Astrocyte (in vitro differentiated cells and primary cell): ENCODE results near the gene OBI1. TPM values are rescaled to one million over a fixed set of nuclear protein-coding genes. Genes with fewer than 3 reads are reported as not detected.

Experiments used
- DNase-seq: peaks from one replicate; pipeline ENCODE4 v3.0.0-alpha.2; 2010; ENCODE audit warnings: low read depth
- FAIRE-seq: peaks from 2 replicates; lab custom pipeline; 2011; peaks lifted over from hg19 to GRCh38; lab: Jason Lieb, UNC
- H2AFZ ChIP-seq: 2 replicates; pipeline ENCODE4 v1.6.0; 2012; ENCODE audit warnings: low read depth, low read length, inconsistent platforms
- H3K27ac ChIP-seq: 2 replicates; pipeline ENCODE4 v1.5.1; 2011; ENCODE audit warnings: low read depth, low read length, inconsistent platforms
- H3K27me3 ChIP-seq: 2 replicates; pipeline ENCODE4 v1.6.0; 2011; ENCODE audit warnings: low read length, inconsistent platforms; ENCODE audit not compliant: insufficient read depth
- H3K36me3 ChIP-seq: 2 replicates; pipeline ENCODE4 v1.5.1; 2011; ENCODE audit warnings: low read length, inconsistent platforms; ENCODE audit not compliant: insufficient read depth
- H3K4me1 ChIP-seq: 2 replicates; pipeline ENCODE4 v1.5.1; 2011; ENCODE audit warnings: low read length, inconsistent platforms; ENCODE audit not compliant: insufficient read depth
- H3K4me2 ChIP-seq: 2 replicates; pipeline ENCODE4 v1.6.0; 2012; ENCODE audit warnings: low read length, inconsistent platforms
- H3K4me3 ChIP-seq: 2 replicates; pipeline ENCODE4 v1.5.1; 2011; ENCODE audit warnings: low read depth, mild to moderate bottlenecking, low read length, inconsistent platforms; ENCODE audit not compliant: insufficient read depth
- H3K79me2 ChIP-seq: 2 replicates; pipeline ENCODE4 v1.6.0; 2012; ENCODE audit warnings: mild to moderate bottlenecking, low read length, inconsistent platforms; ENCODE audit not compliant: insufficient read depth
- H3K9ac ChIP-seq: 2 replicates; pipeline ENCODE4 v1.6.0; 2012; ENCODE audit warnings: mild to moderate bottlenecking, low read length, inconsistent platforms
- H3K9me3 ChIP-seq: 2 replicates; pipeline ENCODE4 v1.5.1; 2012; ENCODE audit warnings: low read depth, mild to moderate bottlenecking, low read length, inconsistent platforms; ENCODE audit not compliant: insufficient read depth
- H4K20me1 ChIP-seq: 2 replicates; pipeline ENCODE4 v1.6.0; 2012; ENCODE audit warnings: low read length, inconsistent platforms; ENCODE audit not compliant: insufficient read depth
- H3K27ac Mint-ChIP-seq: one replicate; pipeline ENCODE4 v1.8.0; 2021; ENCODE audit warnings: mild to moderate bottlenecking, mixed read lengths; ENCODE audit not compliant: unreplicated experiment
- H3K27me3 Mint-ChIP-seq: one replicate; pipeline ENCODE4 v1.8.0; 2021; ENCODE audit warnings: low read depth, mixed read lengths; ENCODE audit not compliant: unreplicated experiment
- H3K36me3 Mint-ChIP-seq: one replicate; pipeline ENCODE4 v1.8.0; 2021; ENCODE audit warnings: low read depth, mixed read lengths; ENCODE audit not compliant: unreplicated experiment
- H3K4me1 Mint-ChIP-seq: one replicate; pipeline ENCODE4 v1.8.0; 2021; ENCODE audit warnings: low read depth, mixed read lengths; ENCODE audit not compliant: unreplicated experiment
- H3K4me3 Mint-ChIP-seq: one replicate; pipeline ENCODE4 v1.8.0; 2021; ENCODE audit warnings: mild to moderate bottlenecking, moderate library complexity, mixed read lengths; ENCODE audit not compliant: unreplicated experiment
- H3K9me3 Mint-ChIP-seq: one replicate; pipeline ENCODE4 v1.8.0; 2021; ENCODE audit warnings: mild to moderate bottlenecking, mixed read lengths; ENCODE audit not compliant: unreplicated experiment
- CTCF ChIP-seq: IDR thresholded peaks from 2 replicates; pipeline ENCODE4 v1.5.1; 2011; ENCODE audit warnings: low read depth, mild to moderate bottlenecking, inconsistent platforms, low read length, moderate library complexity; ENCODE audit not compliant: insufficient read depth
- EZH2 ChIP-seq: IDR thresholded peaks from 2 replicates; pipeline ENCODE4 v1.6.1; 2012; ENCODE audit warnings: mild to moderate bottlenecking, low read length, inconsistent platforms; ENCODE audit not compliant: insufficient read depth
- total RNA-seq: library from RNA; stranded (reverse); gene quantifications from 2 replicates; pipeline ENCODE4 v1.2.1, GENCODE V29; 2021

The OBI1 gene
- total RNA-seq, 1 donor from 2014 or later: 13.2 TPM

GRCh38 chr13:78608688-78609463, 50.1 kb downstream of the OBI1 start:
- peak overlapping the region; percentile 85 for H3K4me2 ChIP-seq
- Mint-ChIP-seq H3K36me3 (peaks cover 2% of the 10 kb centered on the region), H3K4me1 (peaks cover under 1% of the 10 kb centered on the region), H3K9me3 (peaks cover 22% of the 10 kb centered on the region), H3K4me3 (peak overlapping the region; percentile 79), H3K27ac (no peak overlapping the region), H3K27me3 (peaks cover 75% of the 10 kb centered on the region)
- peaks cover 11% of the 10 kb centered on the region for H4K20me1 ChIP-seq
- H3K79me2 ChIP-seq: no peaks in the 10 kb centered on the region
- no peaks in the 10 kb centered on the region for H3K36me3 ChIP-seq
- peaks cover 5% of the 10 kb centered on the region for H3K9me3 ChIP-seq
- DNase-seq: no peak
- H3K4me1 ChIP-seq: peaks cover 3% of the 10 kb centered on the region
- H3K4me3 ChIP-seq: peak overlapping the region; percentile 57
- TF ChIP-seq CTCF (no peak), EZH2 (peak; percentile 91)
- H2AFZ ChIP-seq: peak overlapping the region; percentile 44
- H3K9ac ChIP-seq: no peak overlapping the region
- no peak for FAIRE-seq
- peaks cover 72% of the 10 kb centered on the region for H3K27me3 ChIP-seq
- no peak overlapping the region for H3K27ac ChIP-seq

- Histone ChIP-seq H3K9ac (no peak overlapping the region), H3K9me3 (peaks cover 5% of the 10 kb centered on the region), H3K79me2 (no peaks in the 10 kb centered on the region), H3K4me2 (peak overlapping the region; percentile 85), H3K27me3 (peaks cover 77% of the 10 kb centered on the region), H2AFZ (peak overlapping the region; percentile 43), H3K27ac (no peak overlapping the region), H3K4me3 (peak overlapping the region; percentile 57), H3K36me3 (no peaks in the 10 kb centered on the region), H3K4me1 (peaks cover 7% of the 10 kb centered on the region), H4K20me1 (peaks cover 11% of the 10 kb centered on the region)
- Mint-ChIP-seq H3K27ac (no peak overlapping the region), H3K9me3 (peaks cover 24% of the 10 kb centered on the region), H3K36me3 (peaks cover 2% of the 10 kb centered on the region), H3K27me3 (peaks cover 81% of the 10 kb centered on the region), H3K4me1 (peaks cover 1% of the 10 kb centered on the region), H3K4me3 (peak overlapping the region; percentile 8)
- FAIRE-seq (no peak), DNase-seq (no peak)
- no peak for TF ChIP-seq CTCF
- no peak for TF ChIP-seq EZH2
These were observed 50.7 kb downstream of the OBI1 start for GRCh38 chr13:78608252-78608687.
